Medulla oblongata (tissue), 1 donor: ENCODE data around the gene MAPK10.
"Not testable (repeated sequence)": the region's sequence is repeated elsewhere in the genome, so short reads cannot be mapped to it uniquely, and the experiment has no call there.

Experiments
- DNase-seq: peaks from one replicate; pipeline ENCODE4 v3.0.0-alpha.2; 2015; ENCODE audit errors: extremely low spot score

The MAPK10 gene

GRCh38 chr4:86184901-86185285 lies 175.0 kb downstream of the MAPK10 start:
- DNase-seq, result no peak

GRCh38 chr4:86184216-86184900 lies 175.5 kb downstream of the MAPK10 start:
- DNase-seq, result no peak

GRCh38 chr4:86181585-86181984 lies 178.3 kb downstream of the MAPK10 start:
- DNase-seq, result no peak

- DNase-seq, result no peak
Measured at GRCh38 chr4:86178211-86178610, 181.6 kb downstream of the MAPK10 start.

- DNase-seq, result no peak
Measured at GRCh38 chr4:86174506-86174905, 185.3 kb downstream of the MAPK10 start.

GRCh38 chr4:86168335-86168734 lies 191.5 kb downstream of the MAPK10 start:
- DNase-seq, result not testable (repeated sequence)

- no peak for DNase-seq
Measured at GRCh38 chr4:86160426-86160825, 199.4 kb downstream of the MAPK10 start.

- no peak for DNase-seq
Measured at GRCh38 chr4:86159216-86159615, 200.6 kb downstream of the MAPK10 start.

GRCh38 chr4:86156531-86156930 lies 203.3 kb downstream of the MAPK10 start:
- DNase-seq, result peak; percentile 40

- DNase-seq, result no peak
Measured at GRCh38 chr4:86155766-86156165, 204.1 kb downstream of the MAPK10 start.

GRCh38 chr4:86152454-86152853 lies 207.4 kb downstream of the MAPK10 start:
- no peak for DNase-seq

GRCh38 chr4:86151196-86151595 lies 208.7 kb downstream of the MAPK10 start:
- no peak for DNase-seq

GRCh38 chr4:86141161-86141560 lies 218.7 kb downstream of the MAPK10 start:
- no peak for DNase-seq

GRCh38 chr4:86132468-86132867 lies 227.4 kb downstream of the MAPK10 start:
- DNase-seq, result no peak

GRCh38 chr4:86131456-86131855 lies 228.4 kb downstream of the MAPK10 start:
- no peak for DNase-seq

GRCh38 chr4:86130160-86130933 lies 229.5 kb downstream of the MAPK10 start:
- no peak for DNase-seq

- no peak for DNase-seq
Measured at GRCh38 chr4:86129546-86129945, 230.3 kb downstream of the MAPK10 start.

- DNase-seq, result no peak
Measured at GRCh38 chr4:86122404-86122803, 237.4 kb downstream of the MAPK10 start.

- no peak for DNase-seq
Measured at GRCh38 chr4:86118711-86119110, 241.1 kb downstream of the MAPK10 start.

GRCh38 chr4:86117705-86118302 lies 242.0 kb downstream of the MAPK10 start:
- DNase-seq, result no peak

GRCh38 chr4:86114563-86114962 lies 245.3 kb downstream of the MAPK10 start:
- no peak for DNase-seq

GRCh38 chr4:86108834-86109233 lies 251.0 kb downstream of the MAPK10 start:
- DNase-seq, result no peak

GRCh38 chr4:86108137-86108536 lies 251.7 kb downstream of the MAPK10 start:
- DNase-seq, result no peak
